ENCODE measurements around the gene NCBP3.

NCBP3 gene

GRCh38 chr17:3880983-3881382 lies 34.9 kb upstream of the NCBP3 start:
- no peak for TF ChIP-seq SUZ12 (IDR thresholded peaks at IDR 0.05; ENCODE audit: extremely low read depth, insufficient read depth, insufficient read length)
- no peak for TF ChIP-seq YY1 (IDR thresholded peaks at IDR 0.05; ENCODE audit: insufficient read depth, insufficient read length)
- no peak for TF ChIP-seq ZNF274 (IDR thresholded peaks at IDR 0.05; ENCODE audit: low read depth, low read length)
- Histone ChIP-seq H3K36me3 (ENCODE audit: insufficient read depth, insufficient read length, low read length) (peaks cover 15% of the 10 kb centered on the region), H3K27me3 (ENCODE audit: insufficient read depth, insufficient read length) (no peaks in the 10 kb centered on the region), H3K9ac (ENCODE audit: insufficient read length, low read depth) (no peak overlapping the region), H3K4me1 (ENCODE audit: insufficient read depth, insufficient read length) (peaks cover 18% of the 10 kb centered on the region), H3K9me3 (ENCODE audit: insufficient read depth, low read length) (no peaks in the 10 kb centered on the region), H3K4me3 (ENCODE audit: insufficient read length, low read depth) (no peak overlapping the region)
- no peak for DNase-seq (ENCODE audit: low read depth, low spot score)

DNA sequence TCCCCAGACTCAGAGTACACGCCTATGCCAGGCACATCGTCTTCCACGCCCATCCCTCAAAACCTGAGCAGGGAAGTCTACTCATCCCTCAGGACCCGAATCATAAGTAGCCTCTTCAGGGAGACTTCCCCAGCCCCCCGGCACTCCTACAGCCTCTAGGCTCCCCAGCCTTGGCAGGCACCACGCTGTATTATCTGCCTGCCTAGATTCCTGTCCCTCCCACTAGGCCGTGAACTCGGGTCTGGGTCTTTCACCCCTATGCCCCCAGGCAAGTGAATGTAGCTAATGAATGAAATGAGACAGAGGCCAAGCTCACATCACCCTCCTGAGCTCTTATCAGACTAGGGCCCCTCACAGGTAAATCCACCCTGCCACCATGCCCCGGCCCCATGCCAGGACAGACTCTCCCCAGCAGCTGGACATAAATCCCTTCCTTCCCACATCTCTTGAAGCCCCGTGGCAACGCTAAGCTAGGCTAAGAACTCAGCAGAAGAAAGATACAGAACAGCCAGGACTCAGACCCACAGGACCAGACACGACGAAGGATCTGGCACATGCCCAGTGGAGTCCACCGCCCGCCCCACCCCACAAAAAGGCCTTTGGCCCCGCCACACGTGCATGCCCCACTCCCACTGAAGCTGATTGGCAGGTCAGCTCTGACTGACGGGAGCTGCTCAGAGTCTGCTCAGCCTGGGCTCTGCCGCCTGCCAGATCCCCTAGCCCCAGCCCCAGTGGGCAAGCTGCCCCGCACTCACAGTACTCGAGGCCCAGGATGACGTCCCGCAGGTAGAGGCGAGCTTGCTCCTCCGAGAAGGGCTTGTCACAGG lies 33.8 kb upstream of the NCBP3 start:
- Histone ChIP-seq H3K4me1 (ENCODE audit: insufficient read depth, insufficient read length) (peaks cover 12% of the 10 kb centered on the region), H3K9me3 (ENCODE audit: insufficient read depth, low read length) (no peaks in the 10 kb centered on the region), H3K4me3 (ENCODE audit: insufficient read length, low read depth) (no peak overlapping the region), H3K27me3 (ENCODE audit: insufficient read depth, insufficient read length) (no peaks in the 10 kb centered on the region), H3K9ac (ENCODE audit: insufficient read length, low read depth) (no peak overlapping the region), H3K36me3 (ENCODE audit: insufficient read depth, insufficient read length, low read length) (peaks cover 10% of the 10 kb centered on the region)
- no peak for TF ChIP-seq YY1 (IDR thresholded peaks at IDR 0.05; ENCODE audit: insufficient read depth, insufficient read length)
- no peak for TF ChIP-seq SUZ12 (IDR thresholded peaks at IDR 0.05; ENCODE audit: extremely low read depth, insufficient read depth, insufficient read length)
- TF ChIP-seq ZNF274 (IDR thresholded peaks at IDR 0.05; ENCODE audit: low read depth, low read length): no peak
- no peak for DNase-seq (ENCODE audit: low read depth, low spot score)

DNA sequence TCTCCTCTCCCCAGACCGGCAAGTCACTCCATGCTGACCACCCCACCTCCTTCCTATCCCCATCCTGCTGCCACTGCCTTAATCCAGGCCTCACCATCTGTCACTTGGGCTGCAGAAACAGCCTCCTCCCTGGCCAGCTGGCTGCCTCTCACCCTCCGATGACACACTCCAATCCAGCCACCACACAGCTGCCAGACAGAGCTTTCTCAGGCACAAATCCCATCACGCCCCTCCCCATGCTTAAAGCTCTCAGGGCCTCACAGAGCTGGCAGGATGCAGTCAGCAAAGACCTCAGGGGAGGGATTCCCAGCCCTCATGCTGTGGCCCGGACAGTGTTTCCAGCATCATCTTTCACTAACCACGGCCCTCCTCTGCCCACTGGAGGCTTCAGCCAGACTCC lies 33.1 kb upstream of the NCBP3 start:
- Histone ChIP-seq H3K27me3 (ENCODE audit: insufficient read depth, insufficient read length) (no peaks in the 10 kb centered on the region), H3K4me3 (ENCODE audit: insufficient read length, low read depth) (no peak overlapping the region), H3K36me3 (ENCODE audit: insufficient read depth, insufficient read length, low read length) (peaks cover 9% of the 10 kb centered on the region), H3K4me1 (ENCODE audit: insufficient read depth, insufficient read length) (peaks cover 12% of the 10 kb centered on the region), H3K9ac (ENCODE audit: insufficient read length, low read depth) (no peak overlapping the region), H3K9me3 (ENCODE audit: insufficient read depth, low read length) (no peaks in the 10 kb centered on the region)
- TF ChIP-seq SUZ12 (IDR thresholded peaks at IDR 0.05; ENCODE audit: extremely low read depth, insufficient read depth, insufficient read length) (no peak), YY1 (IDR thresholded peaks at IDR 0.05; ENCODE audit: insufficient read depth, insufficient read length) (no peak), ZNF274 (IDR thresholded peaks at IDR 0.05; ENCODE audit: low read depth, low read length) (no peak)
- DNase-seq (ENCODE audit: low read depth, low spot score): peak; percentile 20

DNA sequence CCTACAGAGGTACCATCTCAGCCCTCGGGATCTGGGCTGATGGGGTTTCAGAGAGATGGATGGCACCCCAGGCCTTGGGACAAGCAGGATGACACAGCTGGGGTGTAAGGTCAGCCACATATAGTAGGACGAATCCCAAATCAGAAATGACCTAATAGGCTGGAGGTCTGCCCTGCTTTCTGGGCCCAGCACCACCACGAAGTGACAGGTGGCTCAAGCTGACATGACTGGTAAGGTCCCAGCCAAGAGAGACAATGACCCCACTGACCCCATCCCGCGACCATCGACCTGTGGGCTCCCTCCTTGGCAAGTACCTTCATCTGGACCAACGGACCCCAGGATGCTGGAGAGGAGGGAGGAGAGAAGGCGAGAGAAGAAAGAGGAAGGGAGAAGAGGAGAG lies 31.2 kb upstream of the NCBP3 start:
- H3K9ac ChIP-seq (ENCODE audit: insufficient read length, low read depth): no peak overlapping the region
- TF ChIP-seq ZNF274 (IDR thresholded peaks at IDR 0.05; ENCODE audit: low read depth, low read length) (no peak), SUZ12 (IDR thresholded peaks at IDR 0.05; ENCODE audit: extremely low read depth, insufficient read depth, insufficient read length) (no peak), YY1 (IDR thresholded peaks at IDR 0.05; ENCODE audit: insufficient read depth, insufficient read length) (no peak)
- no peaks in the 10 kb centered on the region for H3K27me3 ChIP-seq (ENCODE audit: insufficient read depth, insufficient read length)
- peaks cover 16% of the 10 kb centered on the region for H3K36me3 ChIP-seq (ENCODE audit: insufficient read depth, insufficient read length, low read length)
- no peak overlapping the region for H3K4me3 ChIP-seq (ENCODE audit: insufficient read length, low read depth)
- H3K4me1 ChIP-seq (ENCODE audit: insufficient read depth, insufficient read length): peaks cover 11% of the 10 kb centered on the region
- no peaks in the 10 kb centered on the region for H3K9me3 ChIP-seq (ENCODE audit: insufficient read depth, low read length)
- no peak for DNase-seq (ENCODE audit: low read depth, low spot score)

DNA sequence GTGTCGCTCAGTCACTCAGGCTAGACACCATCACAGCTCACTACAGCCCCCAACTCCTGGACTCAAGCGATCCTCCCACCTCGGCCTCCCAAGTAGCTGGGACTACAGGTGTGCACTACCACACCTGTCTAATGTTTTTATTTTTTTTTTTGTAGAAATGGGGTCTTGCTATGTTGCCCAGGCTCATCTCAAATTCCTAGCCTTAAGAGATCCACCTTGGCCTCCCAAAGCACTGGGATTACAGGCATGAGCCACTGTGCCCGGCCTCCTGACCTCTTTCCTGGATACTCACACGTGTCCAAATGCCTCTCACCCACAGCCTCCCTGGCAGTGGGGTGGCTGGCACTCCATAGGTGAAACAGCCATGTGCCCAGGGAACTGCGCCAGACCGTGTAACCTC lies 29.3 kb upstream of the NCBP3 start:
- H3K9me3 ChIP-seq (ENCODE audit: insufficient read depth, low read length): no peaks in the 10 kb centered on the region
- H3K27me3 ChIP-seq (ENCODE audit: insufficient read depth, insufficient read length): no peaks in the 10 kb centered on the region
- peaks cover 21% of the 10 kb centered on the region for H3K36me3 ChIP-seq (ENCODE audit: insufficient read depth, insufficient read length, low read length)
- H3K4me1 ChIP-seq (ENCODE audit: insufficient read depth, insufficient read length): peaks cover 12% of the 10 kb centered on the region
- no peak overlapping the region for H3K4me3 ChIP-seq (ENCODE audit: insufficient read length, low read depth)
- TF ChIP-seq ZNF274 (IDR thresholded peaks at IDR 0.05; ENCODE audit: low read depth, low read length) (no peak), SUZ12 (IDR thresholded peaks at IDR 0.05; ENCODE audit: extremely low read depth, insufficient read depth, insufficient read length) (no peak), YY1 (IDR thresholded peaks at IDR 0.05; ENCODE audit: insufficient read depth, insufficient read length) (no peak)
- no peak overlapping the region for H3K9ac ChIP-seq (ENCODE audit: insufficient read length, low read depth)
- DNase-seq (ENCODE audit: low read depth, low spot score): no peak

DNA sequence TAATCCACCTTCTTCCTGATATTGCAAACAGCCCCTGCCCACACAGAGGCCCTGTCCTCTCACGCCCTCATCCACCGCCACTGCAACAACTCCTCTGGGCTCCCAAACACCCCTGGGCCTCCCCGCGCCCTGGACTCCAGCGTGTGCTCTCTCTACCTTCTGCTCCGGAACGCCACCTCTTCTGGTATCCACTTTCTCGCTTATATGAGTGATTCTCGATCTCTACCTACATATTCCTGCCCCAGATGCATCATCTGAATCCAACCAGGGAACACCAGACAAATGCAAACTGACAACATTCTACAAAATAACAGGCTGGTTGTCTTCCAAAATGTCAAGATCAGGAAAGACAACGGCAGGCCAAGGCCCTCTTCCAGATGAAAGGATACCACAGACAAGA lies 27.8 kb upstream of the NCBP3 start:
- no peak for DNase-seq (ENCODE audit: low read depth, low spot score)
- no peak overlapping the region for H3K4me3 ChIP-seq (ENCODE audit: insufficient read length, low read depth)
- no peak overlapping the region for H3K9ac ChIP-seq (ENCODE audit: insufficient read length, low read depth)
- H3K27me3 ChIP-seq (ENCODE audit: insufficient read depth, insufficient read length): no peaks in the 10 kb centered on the region
- TF ChIP-seq YY1 (IDR thresholded peaks at IDR 0.05; ENCODE audit: insufficient read depth, insufficient read length) (no peak), SUZ12 (IDR thresholded peaks at IDR 0.05; ENCODE audit: extremely low read depth, insufficient read depth, insufficient read length) (no peak), ZNF274 (IDR thresholded peaks at IDR 0.05; ENCODE audit: low read depth, low read length) (no peak)
- H3K36me3 ChIP-seq (ENCODE audit: insufficient read depth, insufficient read length, low read length): peaks cover 21% of the 10 kb centered on the region
- H3K9me3 ChIP-seq (ENCODE audit: insufficient read depth, low read length): no peaks in the 10 kb centered on the region
- peaks cover 3% of the 10 kb centered on the region for H3K4me1 ChIP-seq (ENCODE audit: insufficient read depth, insufficient read length)

GRCh38 chr17:3870871-3871306 lies 24.8 kb upstream of the NCBP3 start:
- Histone ChIP-seq H3K4me3 (ENCODE audit: insufficient read length, low read depth) (no peak overlapping the region), H3K4me1 (ENCODE audit: insufficient read depth, insufficient read length) (peaks cover 3% of the 10 kb centered on the region), H3K27me3 (ENCODE audit: insufficient read depth, insufficient read length) (no peaks in the 10 kb centered on the region), H3K36me3 (ENCODE audit: insufficient read depth, insufficient read length, low read length) (peaks cover 16% of the 10 kb centered on the region), H3K9me3 (ENCODE audit: insufficient read depth, low read length) (no peaks in the 10 kb centered on the region), H3K9ac (ENCODE audit: insufficient read length, low read depth) (no peak overlapping the region)
- TF ChIP-seq YY1 (IDR thresholded peaks at IDR 0.05; ENCODE audit: insufficient read depth, insufficient read length) (no peak), SUZ12 (IDR thresholded peaks at IDR 0.05; ENCODE audit: extremely low read depth, insufficient read depth, insufficient read length) (no peak), ZNF274 (IDR thresholded peaks at IDR 0.05; ENCODE audit: low read depth, low read length) (no peak)
- DNase-seq (ENCODE audit: low read depth, low spot score): no peak

Measured in NT2/D1 (cell line).